K562 (cell line): Measurements from ENCODE around the gene HS3ST1. TPM values are rescaled to one million over a fixed set of nuclear protein-coding genes. Genes with fewer than 3 reads are reported as not detected.

ENCODE experiments used
- ATAC-seq: fragments of 200-7000 bp; cut with Tn5 transposase; 3 replicates; pipeline ENCODE4 v1.9.1; 2020; ENCODE audit warnings: moderate library complexity
- BruUV-seq: library from RNA; stranded (reverse); fragments of 400-500 nt; replicated peaks from 2 replicates; lab custom pipeline; 2021; lab: Mats Ljungman, UMichigan
- CTCF ChIA-PET: fragments of 300-600 bp; formaldehyde crosslinking; extraction: SDS; loops from one replicate; lab custom pipeline; 2021; ENCODE audit warnings: low intra/inter-chr PET ratio; lab: Yijun Ruan, JAX
- POLR2A ChIA-PET: fragments of 300-600, 350-650 bp; sonication (Branson Sonifier 250); formaldehyde crosslinking; extraction: SDS; loops from one replicate; lab custom pipeline; 2021; ENCODE audit warnings: antibody characterized with exemption, inconsistent platforms; lab: Yijun Ruan, JAX
- DNase-seq, 4 experiments: peaks; one replicate each; pipeline versions ENCODE4 v3.0.0 to v3.0.0-alpha.2; 2011 to 2018; ENCODE audit warnings: low spot score in 3 of 4, mixed read lengths in 3 of 4; ENCODE audit errors: extremely low read depth in 1 of 4
- FAIRE-seq: peaks from 2 replicates; lab custom pipeline; 2011; peaks lifted over from hg19 to GRCh38; lab: Jason Lieb, UNC
- H2AFZ ChIP-seq: 2 replicates; pipeline ENCODE4 v1.6.0; 2011; ENCODE audit warnings: low read depth, low read length, control low read depth, inconsistent platforms
- H3K27ac ChIP-seq: fragments of 200-600 bp; 3 replicates; pipeline ENCODE4 v1.8.0; 2011; ENCODE audit warnings: low read depth, mild to moderate bottlenecking, control low read depth, inconsistent platforms, low read length, moderate library complexity, mixed read lengths; ENCODE audit errors: extremely low read depth
- H3K27me3 ChIP-seq, 2 experiments: fragments of 300-600 bp in 1 of 2; 2 replicates in 1 of 2; 3 replicates in 1 of 2; pipeline versions ENCODE4 v1.6.0 to v1.8.0; 2011; ENCODE audit warnings: inconsistent platforms in 2 of 2, low read length in 2 of 2, mild to moderate bottlenecking in 1 of 2, mixed read lengths in 1 of 2, moderate library complexity in 1 of 2; ENCODE audit not compliant: control insufficient read depth in 2 of 2, insufficient read depth in 2 of 2
- H3K36me3 ChIP-seq: fragments of 300-600 bp; 3 replicates; pipeline ENCODE4 v1.8.0; 2011; ENCODE audit warnings: mild to moderate bottlenecking, low read length, inconsistent platforms; ENCODE audit not compliant: control insufficient read depth, insufficient read depth
- H3K4me1 ChIP-seq, 2 experiments: fragments of 200-600 bp in 1 of 2; replicated peaks in 1 of 2; 2 replicates in 1 of 2; 3 replicates in 1 of 2; pipeline versions ENCODE4 v1.5.1 to v1.8.0; 2011; ENCODE audit warnings: inconsistent platforms in 2 of 2, low read length in 2 of 2, mild to moderate bottlenecking in 1 of 2, mixed read lengths in 1 of 2, moderate library complexity in 1 of 2; ENCODE audit not compliant: control insufficient read depth in 2 of 2, insufficient read depth in 2 of 2
- H3K4me2 ChIP-seq: 2 replicates; pipeline ENCODE4 v1.6.1; 2011; ENCODE audit warnings: low read length, control low read depth, inconsistent platforms, mixed read lengths; ENCODE audit not compliant: insufficient read depth
- H3K4me3 ChIP-seq: fragments of 200-600 bp; sonication (generic), shearing (Covaris generic); 2 replicates; pipeline ENCODE4 v1.5.1; 2016; ENCODE audit warnings: control low read depth, inconsistent platforms
- H3K79me2 ChIP-seq: fragments of 200-600 bp; 3 replicates; pipeline ENCODE4 v1.8.0; 2011; ENCODE audit warnings: low read length, inconsistent platforms; ENCODE audit not compliant: control insufficient read depth, insufficient read depth
- H3K9ac ChIP-seq, 2 experiments: 2 replicates each; pipeline versions ENCODE4 v1.6.0 to v1.6.1; 2011; ENCODE audit warnings: low read depth in 2 of 2, low read length in 2 of 2, control low read depth in 1 of 2, inconsistent platforms in 1 of 2, mild to moderate bottlenecking in 1 of 2, mixed read lengths in 1 of 2; ENCODE audit not compliant: insufficient read depth in 1 of 2
- H3K9me1 ChIP-seq: one replicate; pipeline ENCODE4 v1.6.0; 2011; ENCODE audit warnings: inconsistent platforms, mild to moderate bottlenecking, low read length, moderate library complexity; ENCODE audit not compliant: control insufficient read depth, insufficient read depth
- H3K9me3 ChIP-seq: replicated peaks from 2 replicates; pipeline ENCODE4 v1.5.1; 2011; ENCODE audit warnings: low read depth, low read length, inconsistent platforms; ENCODE audit not compliant: control insufficient read depth, insufficient read depth
- H4K20me1 ChIP-seq: replicated peaks from 2 replicates; pipeline ENCODE4 v1.6.1; 2011; ENCODE audit warnings: low read length, inconsistent platforms, mixed read lengths; ENCODE audit not compliant: control insufficient read depth, insufficient read depth
- ARNT ChIP-seq, 2 experiments: fragments of 450-650 bp; IDR thresholded peaks; 2 replicates each; pipeline ENCODE4 v1.6.1; 2016; ENCODE audit warnings: mild to moderate bottlenecking in 1 of 2
- BCL6 ChIP-seq: fragments of 250-450 bp; sonication (Bioruptor Pico); IDR thresholded peaks from 2 replicates; pipeline ENCODE4 v1.4.0; 2020
- CXXC5 ChIP-seq: fragments of 250-450 bp; sonication (Bioruptor Pico); IDR thresholded peaks from 2 replicates; pipeline ENCODE4 v1.8.0; 2022; ENCODE audit warnings: inconsistent platforms, mild to moderate bottlenecking, moderate library complexity
- ELF4 ChIP-seq: fragments of 450-650 bp; formaldehyde crosslinking; IDR thresholded peaks from 2 replicates; pipeline ENCODE4 v1.4.0; 2022; ENCODE audit warnings: missing genetic modification characterization
- ETV6 ChIP-seq, 3 experiments: fragments of 150-350 bp in 1 of 3; sonication (generic) in 1 of 3; formaldehyde crosslinking in 1 of 3; IDR thresholded peaks; 2 replicates each; pipeline versions ENCODE4 v1.6.1 to v1.8.0; 2014 to 2022; ENCODE audit warnings: borderline replicate concordance in 2 of 3, low read depth in 2 of 3, antibody characterized with exemption in 1 of 3, low read length in 1 of 3, mild to moderate bottlenecking in 1 of 3, missing genetic modification reagents in 1 of 3
- FIP1L1 ChIP-seq: fragments of 200-400 bp; formaldehyde crosslinking; IDR thresholded peaks from 2 replicates; pipeline ENCODE4 v1.6.1; 2018; ENCODE audit warnings: mild to moderate bottlenecking, low read depth, low read length; ENCODE audit not compliant: poor library complexity, severe bottlenecking
- FOXJ2 ChIP-seq: fragments of 200-800 bp; sonication (Bioruptor generic); IDR thresholded peaks from 2 replicates; pipeline ENCODE4 v1.6.1; 2016; ENCODE audit warnings: missing genetic modification characterization, missing compliant biosample characterization
- KAT7 ChIP-seq: sonication (generic); formaldehyde crosslinking; IDR thresholded peaks from 2 replicates; pipeline ENCODE4 v1.8.0; 2022; ENCODE audit warnings: missing genetic modification reagents, mild to moderate bottlenecking, borderline replicate concordance
- MYC ChIP-seq, 2 experiments: fragments of 250-450 bp in 1 of 2; sonication (Bioruptor Pico) in 1 of 2; IDR thresholded peaks; 2 replicates each; pipeline versions ENCODE4 v1.5.1 to v1.6.1; 2012 to 2021; ENCODE audit warnings: low read depth in 2 of 2, borderline replicate concordance in 1 of 2, improper control_type of control experiment in 1 of 2, low read length in 1 of 2, mild to moderate bottlenecking in 1 of 2, moderate library complexity in 1 of 2
- POLR2H ChIP-seq: IDR thresholded peaks from 2 replicates; pipeline ENCODE4 v1.6.1; 2016; ENCODE audit warnings: missing genetic modification characterization, low read depth, mild to moderate bottlenecking, control low read depth, missing compliant biosample characterization, moderate library complexity
- ZBTB8A ChIP-seq: fragments of 450-650 bp; IDR thresholded peaks from 2 replicates; pipeline ENCODE4 v1.6.1; 2018; ENCODE audit warnings: mild to moderate bottlenecking, moderate library complexity; ENCODE audit not compliant: partially characterized antibody
- ZKSCAN1 ChIP-seq: fragments of 150-350 bp; IDR thresholded peaks from 2 replicates; pipeline ENCODE4 v1.6.1; 2016; ENCODE audit warnings: low read depth, low read length
- ZNF57 ChIP-seq: fragments of 450-650 bp; formaldehyde crosslinking; IDR thresholded peaks from 2 replicates; pipeline ENCODE4 v1.4.0; 2020; ENCODE audit warnings: mild to moderate bottlenecking, moderate library complexity
- WGBS: fragments of 100-300 bp; shearing (Covaris generic); methylation state at CpG from one replicate; pipeline ENCODE4 v1.1.6; 2016; ENCODE audit warnings: low coverage, mixed read lengths; ENCODE audit not compliant: insufficient coverage; ENCODE audit errors: missing lambda C conversion rate; 5-methylcytosine and 5-hydroxymethylcytosine counted together
- in situ Hi-C: fragments of 300-500 bp; cut with MboI; formaldehyde crosslinking; loops from 4 replicates; pipeline ENCODE4 v1.15.0; 2018; ENCODE audit warnings: inconsistent platforms, mixed read lengths
- intact Hi-C: fragments of 100-400 bp; cut with micrococcal nuclease; formaldehyde crosslinking; loops from 2 replicates; pipeline ENCODE4 v1.14.2; 2022
- polyA plus RNA-seq, 8 experiments: library from polyadenylated mRNA; depleted of rRNA in 4 of 8; stranded (reverse) in 5 of 8; unstranded in 3 of 8; fragments of >200 nt; fragmentation: Nextera tagmentation in 2 of 8; fragmentation: Illumina TruSeq in 1 of 8; extraction: Ambion mirVana in 2 of 8; extraction: Trizol in 1 of 8; gene quantifications; 2 replicates each; pipeline versions ENCODE4 v1.2.1 to v1.2.3, GENCODE V29; 2011 to 2014; ENCODE audit warnings: inconsistent platforms in 1 of 8, missing spikeins in 1 of 8
- total RNA-seq, 7 experiments: library from RNA; depleted of rRNA in 6 of 7; stranded (reverse); fragments of >200 nt in 6 of 7; fragmentation: Illumina TruSeq in 2 of 7; extraction: Trizol in 2 of 7; gene quantifications; 2 replicates each; pipeline versions ENCODE4 v1.2.1 to v1.2.3, GENCODE V29; 2011 to 2021; ENCODE audit warnings: low replicate concordance in 1 of 7
- TF ChIP-seq, protein P1 (sequence below): fragments of 450-650 bp; formaldehyde crosslinking; IDR thresholded peaks from 2 replicates; pipeline ENCODE4 v1.4.0; 2020; ENCODE audit warnings: mild to moderate bottlenecking, moderate library complexity
- TF ChIP-seq, protein P2 (sequence below): fragments of 250-450 bp; sonication (Bioruptor Pico); IDR thresholded peaks from 2 replicates; pipeline ENCODE4 v1.6.1; 2021; ENCODE audit warnings: mild to moderate bottlenecking
- TF ChIP-seq, protein P3 (sequence below): fragments of 250-450 bp; sonication (Bioruptor Pico); IDR thresholded peaks from 2 replicates; pipeline ENCODE4 v1.9.0; 2021; ENCODE audit warnings: mild to moderate bottlenecking, inconsistent platforms
- TF ChIP-seq, protein P4 (sequence below): IDR thresholded peaks from 2 replicates; pipeline ENCODE4 v1.6.1; 2016; ENCODE audit warnings: missing genetic modification characterization, missing compliant biosample characterization

Gene HS3ST1
- total and polyA plus RNA-seq, 9 of the 15 experiments (the other 6 are each of a cell fraction or from before 2014, with no cell fraction given), result 0.02 TPM; not detected in 8

DNA sequence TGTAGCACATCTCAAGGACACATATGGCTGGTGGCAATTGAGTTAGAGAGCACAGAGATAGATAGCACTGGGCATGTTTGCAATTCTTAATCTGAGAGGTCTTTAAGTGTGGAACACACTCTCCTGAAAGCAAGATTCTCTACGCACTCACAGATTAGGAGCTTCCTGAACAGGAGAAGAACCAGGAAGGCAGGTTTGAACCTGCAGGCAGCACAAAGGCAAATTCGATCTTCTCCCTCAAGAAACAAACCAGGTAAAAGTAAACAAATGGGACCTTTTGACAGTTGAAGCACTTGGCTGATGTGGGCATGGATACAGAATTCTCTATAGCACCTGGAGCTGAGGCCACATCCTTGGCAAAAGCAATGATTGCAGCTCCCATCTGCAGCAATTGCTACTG, 24.3 kb downstream of the HS3ST1 start:
- H4K20me1 ChIP-seq, result no peaks in the 10 kb centered on the region
- no peaks in the 10 kb centered on the region for H3K9me1 ChIP-seq
- H2AFZ ChIP-seq, result no peak overlapping the region
- H3K27ac ChIP-seq, result no peak overlapping the region
- no peaks in the 10 kb centered on the region for H3K9me3 ChIP-seq
- no peak overlapping the region for H3K9ac ChIP-seq
- H3K4me2 ChIP-seq, result no peak overlapping the region
- no peaks in the 10 kb centered on the region for H3K79me2 ChIP-seq
- no peaks in the 10 kb centered on the region for H3K27me3 ChIP-seq
- ChIA-PET POLR2A (no interaction called here), CTCF (no interaction called here)
- ATAC-seq, result no peak
- in situ Hi-C loops, result loop anchor here (25.0 kb wide), 2 partner anchors 817 to 1242 kb away; no protein-coding TSS in a partner anchor
- H3K4me1 ChIP-seq, result no peaks in the 10 kb centered on the region
- FAIRE-seq, result no peak
- H3K4me3 ChIP-seq, result no peak overlapping the region
- WGBS, result 4% methylated on average over 2 of the region's 2 CpGs
- DNase-seq, result no peak
- no peaks in the 10 kb centered on the region for H3K36me3 ChIP-seq
- intact Hi-C loops, result no loop called here
- no TSS peak for BruUV-seq
- no peak for TF ChIP-seq FIP1L1
- TF ChIP-seq, protein P1, sequence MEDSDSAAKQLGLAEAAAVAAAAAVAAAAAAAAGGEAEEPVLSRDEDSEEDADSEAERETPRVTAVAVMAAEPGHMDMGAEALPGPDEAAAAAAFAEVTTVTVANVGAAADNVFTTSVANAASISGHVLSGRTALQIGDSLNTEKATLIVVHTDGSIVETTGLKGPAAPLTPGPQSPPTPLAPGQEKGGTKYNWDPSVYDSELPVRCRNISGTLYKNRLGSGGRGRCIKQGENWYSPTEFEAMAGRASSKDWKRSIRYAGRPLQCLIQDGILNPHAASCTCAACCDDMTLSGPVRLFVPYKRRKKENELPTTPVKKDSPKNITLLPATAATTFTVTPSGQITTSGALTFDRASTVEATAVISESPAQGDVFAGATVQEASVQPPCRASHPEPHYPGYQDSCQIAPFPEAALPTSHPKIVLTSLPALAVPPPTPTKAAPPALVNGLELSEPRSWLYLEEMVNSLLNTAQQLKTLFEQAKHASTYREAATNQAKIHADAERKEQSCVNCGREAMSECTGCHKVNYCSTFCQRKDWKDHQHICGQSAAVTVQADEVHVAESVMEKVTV, result no peak
- no peak for TF ChIP-seq ZBTB8A
- TF ChIP-seq ARNT (IDR thresholded peaks at IDR 0.05), result no peak
- TF ChIP-seq, protein P2, sequence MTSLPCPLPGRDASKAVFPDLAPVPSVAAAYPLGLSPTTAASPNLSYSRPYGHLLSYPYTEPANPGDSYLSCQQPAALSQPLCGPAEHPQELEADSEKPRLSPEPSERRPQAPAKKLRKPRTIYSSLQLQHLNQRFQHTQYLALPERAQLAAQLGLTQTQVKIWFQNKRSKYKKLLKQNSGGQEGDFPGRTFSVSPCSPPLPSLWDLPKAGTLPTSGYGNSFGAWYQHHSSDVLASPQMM (CRISPR knock-in tag), result no peak
- TF ChIP-seq ETV6 (IDR thresholded peaks at IDR 0.05; ENCODE audit: borderline replicate concordance in 1 of 2, low read depth in 2 of 2, low read length in 1 of 2), result no peak
- TF ChIP-seq ETV6 (CRISPR knock-in tag; IDR thresholded peaks at IDR 0.05; ENCODE audit: borderline replicate concordance), result no peak
- TF ChIP-seq KAT7 (CRISPR knock-in tag), result no peak
- no peak for TF ChIP-seq CXXC5 (CRISPR knock-in tag)
- no peak for TF ChIP-seq ZKSCAN1
- TF ChIP-seq, protein P3, sequence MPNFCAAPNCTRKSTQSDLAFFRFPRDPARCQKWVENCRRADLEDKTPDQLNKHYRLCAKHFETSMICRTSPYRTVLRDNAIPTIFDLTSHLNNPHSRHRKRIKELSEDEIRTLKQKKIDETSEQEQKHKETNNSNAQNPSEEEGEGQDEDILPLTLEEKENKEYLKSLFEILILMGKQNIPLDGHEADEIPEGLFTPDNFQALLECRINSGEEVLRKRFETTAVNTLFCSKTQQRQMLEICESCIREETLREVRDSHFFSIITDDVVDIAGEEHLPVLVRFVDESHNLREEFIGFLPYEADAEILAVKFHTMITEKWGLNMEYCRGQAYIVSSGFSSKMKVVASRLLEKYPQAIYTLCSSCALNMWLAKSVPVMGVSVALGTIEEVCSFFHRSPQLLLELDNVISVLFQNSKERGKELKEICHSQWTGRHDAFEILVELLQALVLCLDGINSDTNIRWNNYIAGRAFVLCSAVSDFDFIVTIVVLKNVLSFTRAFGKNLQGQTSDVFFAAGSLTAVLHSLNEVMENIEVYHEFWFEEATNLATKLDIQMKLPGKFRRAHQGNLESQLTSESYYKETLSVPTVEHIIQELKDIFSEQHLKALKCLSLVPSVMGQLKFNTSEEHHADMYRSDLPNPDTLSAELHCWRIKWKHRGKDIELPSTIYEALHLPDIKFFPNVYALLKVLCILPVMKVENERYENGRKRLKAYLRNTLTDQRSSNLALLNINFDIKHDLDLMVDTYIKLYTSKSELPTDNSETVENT (CRISPR knock-in tag), result no peak
- TF ChIP-seq ZNF57 (CRISPR knock-in tag), result no peak
- no peak for TF ChIP-seq POLR2H (tag)
- TF ChIP-seq, protein P4, sequence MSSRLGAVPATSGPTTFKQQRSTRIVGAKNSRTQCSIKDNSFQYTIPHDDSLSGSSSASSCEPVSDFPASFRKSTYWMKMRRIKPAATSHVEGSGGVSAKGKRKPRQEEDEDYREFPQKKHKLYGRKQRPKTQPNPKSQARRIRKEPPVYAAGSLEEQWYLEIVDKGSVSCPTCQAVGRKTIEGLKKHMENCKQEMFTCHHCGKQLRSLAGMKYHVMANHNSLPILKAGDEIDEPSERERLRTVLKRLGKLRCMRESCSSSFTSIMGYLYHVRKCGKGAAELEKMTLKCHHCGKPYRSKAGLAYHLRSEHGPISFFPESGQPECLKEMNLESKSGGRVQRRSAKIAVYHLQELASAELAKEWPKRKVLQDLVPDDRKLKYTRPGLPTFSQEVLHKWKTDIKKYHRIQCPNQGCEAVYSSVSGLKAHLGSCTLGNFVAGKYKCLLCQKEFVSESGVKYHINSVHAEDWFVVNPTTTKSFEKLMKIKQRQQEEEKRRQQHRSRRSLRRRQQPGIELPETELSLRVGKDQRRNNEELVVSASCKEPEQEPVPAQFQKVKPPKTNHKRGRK, result no peak
- no peak for TF ChIP-seq BCL6 (CRISPR knock-in tag)
- TF ChIP-seq FOXJ2, result no peak
- no peak for TF ChIP-seq MYC (IDR thresholded peaks at IDR 0.05; ENCODE audit: low read depth, low read length)
- TF ChIP-seq MYC (CRISPR knock-in tag; IDR thresholded peaks at IDR 0.05; ENCODE audit: borderline replicate concordance, low read depth), result no peak
- no peak for TF ChIP-seq ELF4 (CRISPR knock-in tag)
